ENCODE measurements around the gene CECR2.

DNA sequence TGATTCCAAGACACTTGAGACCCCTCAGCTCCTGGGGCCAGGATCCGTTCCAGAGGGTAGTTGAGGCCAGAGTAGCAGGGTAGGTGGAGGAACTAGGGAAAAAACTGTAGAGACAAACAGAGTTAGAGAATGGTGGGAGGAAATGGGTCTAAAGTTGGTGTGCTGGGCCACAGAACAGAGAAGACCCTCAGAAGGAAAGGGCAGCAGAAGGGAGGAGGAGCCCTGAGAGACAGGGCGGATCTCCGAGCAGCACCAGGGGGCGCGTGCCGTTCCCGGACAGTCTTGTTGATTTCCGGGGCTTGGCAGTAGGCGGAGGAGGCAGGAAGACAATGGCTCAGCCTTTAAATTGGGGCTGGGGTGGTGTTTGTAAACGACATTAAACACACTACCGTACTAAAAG is 2.4 kb upstream of the CECR2 start:
- TF ChIP-seq FOXK2 (IDR thresholded peaks at IDR 0.05): no peak
- no peak for TF ChIP-seq HDGF (IDR thresholded peaks at IDR 0.05; ENCODE audit: borderline replicate concordance)
- TF ChIP-seq FOXM1 (IDR thresholded peaks at IDR 0.05; ENCODE audit: borderline replicate concordance): no peak
- TF ChIP-seq SP1 (IDR thresholded peaks at IDR 0.05): no peak
- no peak for TF ChIP-seq LEF1 (IDR thresholded peaks at IDR 0.05; ENCODE audit: borderline replicate concordance)
- TF ChIP-seq NFRKB (IDR thresholded peaks at IDR 0.05): no peak
- TF ChIP-seq FOXA1 (IDR thresholded peaks at IDR 0.05): no peak
- TF ChIP-seq, protein P1, sequence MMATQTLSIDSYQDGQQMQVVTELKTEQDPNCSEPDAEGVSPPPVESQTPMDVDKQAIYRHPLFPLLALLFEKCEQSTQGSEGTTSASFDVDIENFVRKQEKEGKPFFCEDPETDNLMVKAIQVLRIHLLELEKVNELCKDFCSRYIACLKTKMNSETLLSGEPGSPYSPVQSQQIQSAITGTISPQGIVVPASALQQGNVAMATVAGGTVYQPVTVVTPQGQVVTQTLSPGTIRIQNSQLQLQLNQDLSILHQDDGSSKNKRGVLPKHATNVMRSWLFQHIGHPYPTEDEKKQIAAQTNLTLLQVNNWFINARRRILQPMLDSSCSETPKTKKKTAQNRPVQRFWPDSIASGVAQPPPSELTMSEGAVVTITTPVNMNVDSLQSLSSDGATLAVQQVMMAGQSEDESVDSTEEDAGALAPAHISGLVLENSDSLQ (IDR thresholded peaks at IDR 0.05): no peak
- TF ChIP-seq BHLHE40 (IDR thresholded peaks at IDR 0.05; ENCODE audit: borderline replicate concordance): no peak
- no peak for TF ChIP-seq ARNT (IDR thresholded peaks at IDR 0.05)
- no peak for TF ChIP-seq TARDBP (IDR thresholded peaks at IDR 0.05)
